WI38 (cell line): ENCODE data around the gene STEEP1.
"Not testable (repeated sequence)": the region's sequence is repeated elsewhere in the genome, so short reads cannot be mapped to it uniquely, and the experiment has no call there.

ENCODE experiments used
- H3K4me3 ChIP-seq: 2 replicates; pipeline ENCODE4 v1.5.1; 2011; ENCODE audit warnings: low read depth, mild to moderate bottlenecking, control low read depth, low read length
- TF ChIP-seq, protein P1 (sequence below): IDR thresholded peaks from 2 replicates; pipeline ENCODE4 v1.5.1; 2012; ENCODE audit warnings: low read depth, mild to moderate bottlenecking, control low read depth, low read length

Gene STEEP1

GRCh38 chrX:119495734-119496726 is 69.2 kb downstream of the STEEP1 start:
- H3K4me3 ChIP-seq = no peak overlapping the region
- TF ChIP-seq, protein P1, sequence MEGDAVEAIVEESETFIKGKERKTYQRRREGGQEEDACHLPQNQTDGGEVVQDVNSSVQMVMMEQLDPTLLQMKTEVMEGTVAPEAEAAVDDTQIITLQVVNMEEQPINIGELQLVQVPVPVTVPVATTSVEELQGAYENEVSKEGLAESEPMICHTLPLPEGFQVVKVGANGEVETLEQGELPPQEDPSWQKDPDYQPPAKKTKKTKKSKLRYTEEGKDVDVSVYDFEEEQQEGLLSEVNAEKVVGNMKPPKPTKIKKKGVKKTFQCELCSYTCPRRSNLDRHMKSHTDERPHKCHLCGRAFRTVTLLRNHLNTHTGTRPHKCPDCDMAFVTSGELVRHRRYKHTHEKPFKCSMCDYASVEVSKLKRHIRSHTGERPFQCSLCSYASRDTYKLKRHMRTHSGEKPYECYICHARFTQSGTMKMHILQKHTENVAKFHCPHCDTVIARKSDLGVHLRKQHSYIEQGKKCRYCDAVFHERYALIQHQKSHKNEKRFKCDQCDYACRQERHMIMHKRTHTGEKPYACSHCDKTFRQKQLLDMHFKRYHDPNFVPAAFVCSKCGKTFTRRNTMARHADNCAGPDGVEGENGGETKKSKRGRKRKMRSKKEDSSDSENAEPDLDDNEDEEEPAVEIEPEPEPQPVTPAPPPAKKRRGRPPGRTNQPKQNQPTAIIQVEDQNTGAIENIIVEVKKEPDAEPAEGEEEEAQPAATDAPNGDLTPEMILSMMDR = no peak

DNA sequence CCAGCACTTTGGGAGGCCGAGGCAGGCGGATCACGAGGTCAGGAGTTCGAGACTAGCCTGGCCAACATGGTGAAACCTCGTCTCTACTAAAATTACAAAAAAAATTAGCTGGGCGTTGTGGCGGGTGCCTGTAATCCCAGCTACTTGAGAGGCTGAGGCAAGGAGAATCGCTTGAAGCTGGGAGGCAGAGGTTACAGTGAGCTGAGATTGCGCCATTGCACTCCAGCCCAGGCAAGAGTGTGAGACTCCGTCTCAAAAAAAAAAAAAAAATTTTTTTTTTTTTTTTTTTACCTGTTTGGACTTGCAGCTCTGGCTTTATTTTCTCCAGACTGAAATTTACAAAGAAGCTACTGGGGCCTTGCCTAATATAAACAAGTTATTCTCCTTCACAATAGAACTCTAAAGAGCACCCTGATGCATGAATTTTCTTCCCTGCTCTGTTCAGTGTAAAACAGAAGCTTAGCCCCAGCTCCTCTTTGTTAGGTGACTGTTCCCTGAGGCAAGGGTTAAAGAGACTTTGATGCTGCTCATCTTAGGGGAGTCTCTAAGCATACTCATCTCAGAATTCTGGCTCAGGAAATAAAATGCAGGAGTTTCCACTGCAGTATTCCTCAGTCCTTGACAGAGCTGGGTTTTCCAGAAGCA is 71.2 kb downstream of the STEEP1 start:
- H3K4me3 ChIP-seq = not testable (repeated sequence)

DNA sequence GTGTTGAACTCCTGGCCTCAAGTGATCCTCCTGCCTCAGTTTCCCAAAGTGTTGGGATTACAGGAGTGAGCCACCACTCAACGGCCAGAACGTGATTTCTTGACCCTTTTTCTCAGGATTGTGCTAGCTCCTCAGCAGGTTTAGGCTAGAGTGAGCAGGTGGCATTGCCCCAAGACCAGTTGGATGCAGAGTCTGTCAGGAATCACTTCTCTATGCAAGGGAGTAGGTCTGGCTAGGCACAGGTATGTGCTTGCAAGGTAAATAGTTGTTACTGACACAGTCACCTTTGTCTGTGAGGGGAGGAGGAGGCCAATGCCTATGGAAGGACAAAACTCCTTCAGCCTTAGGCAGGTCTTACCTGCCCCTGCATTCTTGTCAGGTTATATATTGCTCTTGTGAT is 72.7 kb downstream of the STEEP1 start:
- TF ChIP-seq, protein P1 = no peak
- no peak overlapping the region for H3K4me3 ChIP-seq

GRCh38 chrX:119489212-119490074 is 75.8 kb downstream of the STEEP1 start:
- H3K4me3 ChIP-seq = no peak overlapping the region
- TF ChIP-seq, protein P1 = no peak

DNA sequence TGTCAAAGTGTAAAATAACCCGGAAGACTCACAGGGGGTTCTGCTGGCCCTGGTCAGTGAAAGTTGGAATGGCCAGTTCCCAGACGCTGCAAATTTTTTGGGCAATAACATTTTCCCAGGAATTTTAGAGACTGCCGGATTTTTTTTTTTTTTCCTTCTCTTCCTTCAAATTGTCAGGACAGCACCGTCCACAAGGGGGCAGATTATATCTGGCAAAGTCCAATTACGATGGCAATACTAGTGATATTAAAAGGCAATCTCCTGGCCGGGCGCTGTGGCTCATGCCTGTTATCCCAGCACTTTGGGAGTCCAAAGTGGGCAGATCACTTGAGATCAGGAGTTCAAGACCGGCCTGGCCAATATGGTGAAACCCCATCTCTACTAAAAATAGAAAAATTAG is 76.5 kb downstream of the STEEP1 start:
- H3K4me3 ChIP-seq = no peak overlapping the region
- TF ChIP-seq, protein P1 = peak; percentile 54
